ENCODE data around the gene LHX1. TPM values are rescaled to one million over a fixed set of nuclear protein-coding genes. Genes with fewer than 3 reads are reported as not detected.

Gene LHX1
- total RNA-seq, 2 experiments from 2014 or later, result not detected

DNA sequence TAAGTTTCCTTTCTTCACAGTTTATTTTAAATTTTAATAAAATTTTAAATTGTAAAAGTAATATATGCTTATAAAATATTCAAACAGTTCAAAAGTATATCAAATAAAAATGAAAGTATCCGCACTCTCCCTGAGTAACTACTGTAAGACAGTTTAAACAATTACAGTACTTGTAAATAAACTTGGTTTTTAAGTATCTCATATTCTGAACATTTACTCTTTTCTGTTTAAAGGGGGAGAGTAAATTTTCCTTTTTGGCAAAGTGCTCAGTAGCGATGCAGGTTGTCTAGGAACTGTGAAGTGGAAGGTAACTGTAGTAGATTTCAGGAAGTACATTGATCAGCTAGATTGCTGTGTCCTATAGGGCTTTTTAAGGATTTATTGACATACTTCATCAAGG is 40.3 kb downstream of the LHX1 start:
- CTCF ChIA-PET, result no interaction called here
- Mint-ChIP-seq H3K9me3 (no peaks in the 10 kb centered on the region), H3K36me3 (ENCODE audit: low read depth) (peaks cover 39% of the 10 kb centered on the region), H3K4me1 (ENCODE audit: low read depth) (peaks cover 56% of the 10 kb centered on the region), H3K4me3 (no peak overlapping the region), H3K27ac (no peak overlapping the region), H3K27me3 (no peaks in the 10 kb centered on the region)
- TF ChIP-seq CTCF (IDR thresholded peaks at IDR 0.05), result no peak
- POLR2A ChIA-PET, result no interaction called here
- Histone ChIP-seq H3K27me3 (ENCODE audit: control insufficient read depth in 1 of 2, insufficient read depth in 2 of 2, low read length in 2 of 2) (no peaks in the 10 kb centered on the region), H3K9me3 (ENCODE audit: control insufficient read depth in 1 of 2, insufficient read depth in 1 of 2, low read length in 2 of 2) (no peaks in the 10 kb centered on the region), H3K36me3 (ENCODE audit: insufficient read depth, low read length) (peaks cover 8% of the 10 kb centered on the region), H3K27ac (ENCODE audit: low read depth in 1 of 2, low read length in 2 of 2) (no peak overlapping the region), H3K4me3 (ENCODE audit: low read length) (no peak overlapping the region), H3K4me1 (ENCODE audit: insufficient read depth, low read length) (no peaks in the 10 kb centered on the region)
- ATAC-seq (ENCODE audit: poor library complexity) (no peak), DNase-seq (no peak)
- intact Hi-C loops (cut with DNase I, micrococcal nuclease), result no loop called here

DNA sequence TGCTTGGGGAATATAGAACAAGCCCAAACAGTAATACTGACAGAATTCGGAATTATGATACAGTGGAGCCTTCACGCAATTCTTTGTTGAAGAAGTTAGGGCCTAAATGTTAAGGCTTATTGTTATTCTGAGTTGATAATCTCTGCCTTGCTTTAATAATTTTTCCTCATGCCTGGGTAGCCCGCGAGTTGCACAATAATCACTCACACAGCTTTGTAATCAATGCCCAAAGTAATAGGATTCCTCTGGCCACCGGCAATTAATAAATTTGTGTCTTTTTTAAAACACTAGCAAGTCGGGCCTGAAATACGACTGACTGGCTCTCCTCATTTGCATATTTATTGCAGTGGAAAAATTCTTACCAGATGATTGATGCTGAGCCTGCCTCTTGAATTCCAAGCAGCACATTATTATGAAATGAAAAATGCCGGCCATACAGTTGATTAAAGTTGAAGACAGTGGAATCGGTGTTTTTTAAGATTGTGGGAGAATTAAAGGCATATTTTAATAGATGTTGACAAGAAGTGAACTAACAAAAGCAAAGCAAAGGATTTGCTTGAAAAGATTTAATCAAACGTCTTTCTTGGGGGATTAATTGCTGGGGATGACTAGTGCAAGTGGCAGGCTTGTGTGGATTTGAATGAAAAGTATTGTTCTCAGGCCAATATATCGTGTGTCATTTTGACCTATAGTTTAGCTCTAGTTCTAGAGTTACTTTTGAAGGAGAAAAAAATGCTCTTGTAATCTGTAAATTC is 41.7 kb downstream of the LHX1 start:
- H3K9me3 ChIP-seq (ENCODE audit: control insufficient read depth in 1 of 2, insufficient read depth in 1 of 2, low read length in 2 of 2), result no peaks in the 10 kb centered on the region
- H3K4me1 Mint-ChIP-seq (ENCODE audit: low read depth), result peaks cover 45% of the 10 kb centered on the region
- no peak overlapping the region for H3K27ac Mint-ChIP-seq

GRCh38 chr17:36979565-36979941 is 42.3 kb downstream of the LHX1 start:
- H3K9me3 Mint-ChIP-seq, result no peaks in the 10 kb centered on the region
- no peaks in the 10 kb centered on the region for H3K27me3 Mint-ChIP-seq
- H3K27ac Mint-ChIP-seq, result no peak overlapping the region
- H3K36me3 ChIP-seq (ENCODE audit: insufficient read depth, low read length), result peaks cover 17% of the 10 kb centered on the region
- no peaks in the 10 kb centered on the region for H3K9me3 ChIP-seq (ENCODE audit: control insufficient read depth in 1 of 2, insufficient read depth in 1 of 2, low read length in 2 of 2)
- no peak for ATAC-seq (ENCODE audit: poor library complexity)
- no peak overlapping the region for H3K27ac ChIP-seq (ENCODE audit: low read depth in 1 of 2, low read length in 2 of 2)
- CTCF ChIA-PET, result no interaction called here
- intact Hi-C loops (cut with DNase I, micrococcal nuclease), result no loop called here
- TF ChIP-seq CTCF (IDR thresholded peaks at IDR 0.05), result no peak
- H3K4me1 ChIP-seq (ENCODE audit: insufficient read depth, low read length), result no peaks in the 10 kb centered on the region
- peaks cover 45% of the 10 kb centered on the region for H3K4me1 Mint-ChIP-seq (ENCODE audit: low read depth)
- POLR2A ChIA-PET, result no interaction called here
- no peak for DNase-seq
- H3K36me3 Mint-ChIP-seq (ENCODE audit: low read depth), result peaks cover 45% of the 10 kb centered on the region
- no peak overlapping the region for H3K4me3 Mint-ChIP-seq
- H3K4me3 ChIP-seq (ENCODE audit: low read length), result no peak overlapping the region
- no peaks in the 10 kb centered on the region for H3K27me3 ChIP-seq (ENCODE audit: control insufficient read depth in 1 of 2, insufficient read depth in 2 of 2, low read length in 2 of 2)

More for the DNA sequence above, 41.7 kb downstream of the LHX1 start:
- intact Hi-C loops (cut with DNase I, micrococcal nuclease), result no loop called here
- Histone ChIP-seq H3K36me3 (ENCODE audit: insufficient read depth, low read length) (peaks cover 14% of the 10 kb centered on the region), H3K27ac (ENCODE audit: low read depth in 1 of 2, low read length in 2 of 2) (no peak overlapping the region), H3K4me1 (ENCODE audit: insufficient read depth, low read length) (no peaks in the 10 kb centered on the region), H3K4me3 (ENCODE audit: low read length) (no peak overlapping the region), H3K27me3 (ENCODE audit: control insufficient read depth in 1 of 2, insufficient read depth in 2 of 2, low read length in 2 of 2) (no peaks in the 10 kb centered on the region)
- H3K36me3 Mint-ChIP-seq (ENCODE audit: low read depth), result peaks cover 40% of the 10 kb centered on the region
- H3K27me3 Mint-ChIP-seq, result no peaks in the 10 kb centered on the region
- TF ChIP-seq CTCF (IDR thresholded peaks at IDR 0.05), result no peak
- H3K4me3 Mint-ChIP-seq, result no peak overlapping the region
- no peaks in the 10 kb centered on the region for H3K9me3 Mint-ChIP-seq
- POLR2A ChIA-PET, result no interaction called here
- DNase-seq, result no peak
- CTCF ChIA-PET, result no interaction called here
- no peak for ATAC-seq (ENCODE audit: poor library complexity)

Data from CD4-positive, alpha-beta T cell (primary cell).